Bone marrow (tissue), 2 donors: ENCODE data around the gene DYNC1I2.

Experiments used
- DNase-seq, 2 donors: peaks; one replicate each; lab custom pipeline; 2025; lab: John Stamatoyannopoulos, UW

Gene DYNC1I2

DNA sequence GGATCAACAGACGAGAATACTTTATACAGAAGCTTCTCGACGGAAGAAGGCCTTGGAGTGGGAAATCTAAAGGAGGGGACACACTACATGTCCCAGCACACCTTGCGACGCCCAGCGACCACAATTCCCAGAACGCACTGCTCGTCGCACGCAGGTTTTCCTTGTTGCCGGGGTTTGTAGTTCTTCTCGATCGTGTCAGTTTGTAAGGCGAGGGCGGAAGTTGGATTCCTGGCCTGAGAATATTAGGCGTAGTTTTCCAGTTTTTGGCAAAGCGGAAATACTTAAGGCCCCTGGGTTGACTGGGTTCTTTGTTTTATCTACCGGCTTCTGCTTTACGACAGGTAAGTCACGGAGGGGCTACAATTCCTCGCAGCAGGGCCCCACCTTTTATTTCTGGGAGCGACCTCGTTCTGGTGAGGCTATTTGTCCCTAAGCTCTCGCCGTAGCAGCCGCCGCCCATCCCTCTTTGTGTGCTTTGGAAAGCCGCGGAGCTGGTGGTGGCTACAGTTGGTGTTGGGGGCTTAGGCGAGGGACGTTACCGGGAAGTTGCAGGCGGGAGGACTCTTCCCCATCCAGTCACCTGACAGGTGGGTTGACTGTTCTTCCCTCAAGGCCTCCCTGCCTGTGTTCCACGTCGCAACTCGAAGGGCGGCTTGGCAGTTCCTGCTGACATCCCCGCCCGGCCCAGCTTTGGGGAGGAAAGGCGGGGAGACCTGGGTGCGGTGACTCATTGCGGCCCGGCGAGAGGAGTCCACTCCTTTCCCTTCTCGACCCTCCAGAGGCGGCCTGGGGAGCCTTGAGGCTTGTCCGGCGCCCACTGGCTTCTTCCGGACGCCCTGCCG is at the start of gene DYNC1I2:
Gene DYNC1I2, plus strand, starts transcription at position 183 of the 842 bp plus-strand sequence. CDS start 2,687 bp downstream, outside the sequence.
- peak; percentile 75 to 88 for DNase-seq

- DNase-seq, result no peak
Measured at GRCh38 chr2:171651667-171652415, 35.4 kb upstream of the DYNC1I2 start.

DNA sequence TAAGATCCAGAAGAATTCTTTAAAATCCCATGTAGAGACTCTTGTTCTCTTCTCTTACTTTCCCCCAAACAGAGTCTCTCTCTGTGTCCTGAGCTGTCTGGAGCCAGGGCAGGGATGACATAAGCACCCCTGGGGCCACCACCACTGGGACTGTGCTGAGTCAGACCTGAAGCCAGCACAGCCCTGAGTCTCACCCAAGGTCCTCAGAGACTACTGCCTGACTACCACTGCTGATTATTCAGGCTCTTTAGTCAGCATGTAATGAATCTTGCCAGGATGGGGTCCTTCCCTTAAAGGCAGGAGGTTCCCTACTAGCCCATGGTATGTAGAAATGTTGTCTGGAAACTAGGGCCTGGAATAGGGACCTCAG is 34.9 kb upstream of the DYNC1I2 start:
- DNase-seq, result no peak

DNA sequence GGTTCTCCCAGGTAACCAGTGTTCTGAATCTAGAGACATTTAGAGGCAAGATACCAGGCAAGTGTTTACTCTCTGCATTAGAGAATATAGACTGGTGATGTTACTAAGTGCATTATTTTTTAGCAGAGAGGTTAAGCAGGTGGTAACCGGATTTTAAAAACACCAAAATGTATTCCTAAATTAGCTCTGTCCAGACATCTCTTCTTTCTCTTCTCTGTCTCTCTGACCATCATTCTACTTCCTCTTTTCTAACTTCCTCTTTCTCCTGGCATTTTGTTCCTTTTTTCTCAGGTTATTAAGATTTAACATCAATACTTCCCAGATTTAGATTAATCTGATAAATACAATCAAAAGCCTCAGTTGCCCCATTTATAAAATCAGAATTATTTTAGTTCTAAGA is 31.7 kb upstream of the DYNC1I2 start:
- DNase-seq, result peak in 1 of 2 donors; percentile 65

- no peak for DNase-seq
Measured at GRCh38 chr2:171667041-171667440, 20.2 kb upstream of the DYNC1I2 start.

DNA sequence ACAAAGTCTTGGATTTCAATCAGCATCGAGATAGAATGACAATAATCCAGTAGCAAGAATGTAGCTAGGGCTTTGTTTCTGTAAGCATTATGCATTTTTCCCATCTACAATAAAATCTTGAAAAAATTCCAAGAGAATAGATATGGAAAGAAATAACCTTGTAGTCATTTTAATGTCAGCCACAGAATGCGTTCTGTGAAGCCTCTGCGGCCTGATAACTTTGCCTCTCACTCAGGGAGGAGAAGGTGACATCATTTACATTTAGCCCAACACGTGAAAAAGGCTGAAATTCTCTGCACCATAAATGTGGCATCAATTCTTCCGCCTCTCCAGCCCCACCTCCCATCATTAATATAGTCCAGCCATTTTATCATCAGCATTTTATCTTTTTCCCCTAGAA is 19.1 kb upstream of the DYNC1I2 start:
- DNase-seq, result no peak

DNA sequence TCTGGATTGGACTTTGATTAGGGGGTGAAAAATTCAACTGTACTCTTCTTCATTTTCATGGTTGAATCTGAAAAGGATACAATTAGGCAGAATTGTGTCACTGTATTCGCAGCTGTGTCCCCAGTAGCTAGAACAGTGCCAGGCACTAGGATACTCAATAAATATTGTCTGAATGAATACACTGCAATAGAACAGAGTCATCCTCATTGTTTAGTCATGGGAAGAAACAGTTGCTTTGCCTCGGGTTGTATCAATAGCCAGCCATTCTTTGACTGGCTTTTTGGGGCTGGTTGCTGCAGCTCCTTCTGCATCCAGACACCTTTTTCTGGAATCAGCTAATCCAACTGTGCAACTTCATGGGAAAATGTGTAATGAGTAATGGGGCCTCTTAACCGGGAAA is 18.1 kb upstream of the DYNC1I2 start:
- DNase-seq, result no peak

GRCh38 chr2:171670655-171671054 is 16.6 kb upstream of the DYNC1I2 start:
- no peak for DNase-seq

DNA sequence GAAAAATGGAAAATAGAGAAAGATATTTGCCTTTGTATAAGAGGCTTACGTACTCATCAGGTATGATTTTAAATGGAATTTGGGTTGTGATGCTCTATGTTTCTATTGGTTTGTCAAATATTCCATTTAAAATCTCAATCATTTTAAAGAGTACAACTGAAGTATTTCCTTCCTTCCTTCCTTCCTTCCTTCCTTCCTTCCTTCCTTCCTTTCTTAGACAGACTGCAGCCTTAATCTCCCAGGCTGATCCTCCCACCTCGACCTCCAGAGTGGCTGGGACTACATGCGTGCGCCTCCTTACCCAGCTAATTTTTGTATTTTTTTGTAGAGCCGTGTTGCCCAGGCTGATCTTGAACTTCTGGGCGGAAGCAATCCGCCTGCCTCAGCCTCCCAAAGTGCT is 15.4 kb upstream of the DYNC1I2 start:
- DNase-seq, result no peak

- no peak for DNase-seq
Measured at GRCh38 chr2:171673905-171674304, 13.4 kb upstream of the DYNC1I2 start.

DNA sequence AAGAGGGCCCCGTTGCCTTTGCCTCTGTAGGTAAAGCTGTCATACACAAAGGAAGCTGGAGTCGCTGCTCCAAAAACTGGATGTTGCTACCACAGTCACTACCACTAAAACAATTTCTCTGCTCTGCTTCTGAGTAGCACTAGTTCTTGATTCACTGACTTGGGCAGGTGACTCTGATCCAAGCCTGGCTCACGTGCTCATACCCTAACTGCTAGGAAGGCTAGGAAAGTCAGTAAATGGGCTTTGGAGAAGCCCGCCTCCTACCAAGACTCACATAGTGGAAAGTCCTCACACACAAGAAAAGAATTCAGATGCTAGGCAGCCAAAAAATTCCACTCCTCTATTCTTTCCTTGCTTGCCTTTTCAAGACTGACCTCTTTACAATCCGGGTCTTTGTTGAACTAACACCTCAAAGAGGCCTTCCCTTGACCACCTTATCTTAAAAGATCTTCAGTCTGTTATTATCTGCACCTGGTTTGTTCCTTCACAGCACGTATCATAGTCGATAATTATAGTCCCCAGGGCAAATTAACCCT is 11.4 kb upstream of the DYNC1I2 start:
- no peak for DNase-seq

- no peak for DNase-seq
Measured at GRCh38 chr2:171678619-171679018, 8.7 kb upstream of the DYNC1I2 start.

- no peak for DNase-seq
Measured at GRCh38 chr2:171688129-171688465, 828 bp downstream of the DYNC1I2 start.

DNA sequence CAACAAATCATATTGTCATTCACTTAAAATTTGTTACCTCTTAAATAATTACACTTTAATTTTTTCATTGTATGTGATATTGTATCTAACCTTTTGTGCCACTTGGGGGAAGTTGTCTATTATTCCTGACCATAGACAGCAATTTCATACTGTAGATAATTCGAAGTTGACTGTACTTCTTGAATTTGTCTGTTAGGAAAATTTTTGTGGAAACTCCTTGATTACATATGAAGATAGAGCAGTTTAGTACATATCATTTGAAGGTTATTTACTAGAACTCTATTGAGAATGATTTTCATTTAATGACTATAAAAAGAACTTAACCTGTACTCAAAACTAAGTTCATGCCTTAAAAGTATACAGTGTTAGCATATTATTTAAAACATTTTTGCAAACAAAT is 5.1 kb downstream of the DYNC1I2 start:
- DNase-seq, result no peak

GRCh38 chr2:171702781-171703556 is 15.7 kb downstream of the DYNC1I2 start:
- DNase-seq, result no peak

DNA sequence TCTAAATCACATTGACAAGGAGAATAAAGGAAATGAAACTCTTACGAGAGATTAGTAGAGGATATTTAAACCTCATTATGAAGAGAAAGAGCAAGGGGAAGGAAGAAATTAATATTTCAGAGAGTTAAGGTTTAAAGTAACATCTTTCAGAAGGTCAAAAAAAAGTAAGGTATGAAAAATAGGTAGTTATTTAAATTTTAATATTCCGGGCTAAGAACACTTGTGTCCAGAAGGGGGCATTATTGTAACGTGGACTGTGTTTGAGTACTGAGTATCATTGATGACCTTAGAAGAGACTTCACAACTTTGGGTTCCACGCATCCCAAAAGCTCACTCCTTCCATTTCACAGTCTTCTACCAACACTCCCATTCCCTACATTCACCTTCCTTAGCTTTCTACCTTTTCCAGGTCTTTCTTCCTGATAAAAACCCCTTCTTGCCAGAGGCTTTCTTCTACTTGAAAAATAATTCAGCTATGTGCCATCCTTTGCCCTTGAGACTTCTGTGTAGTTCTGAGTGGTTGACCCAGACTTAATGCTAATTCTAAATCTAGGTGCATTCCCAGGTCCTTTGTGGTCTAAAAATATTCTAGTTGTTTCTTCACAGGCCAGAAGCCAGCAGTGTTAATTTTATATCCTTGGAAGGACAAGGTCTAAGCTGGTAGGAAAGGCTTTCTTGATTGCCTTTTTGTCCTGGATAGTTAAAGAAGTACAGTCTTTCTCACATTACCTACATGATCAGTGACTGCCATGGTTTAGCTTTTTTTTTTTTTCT is 16.5 kb downstream of the DYNC1I2 start:
- peak in 1 of 2 donors; percentile 37 for DNase-seq

DNA sequence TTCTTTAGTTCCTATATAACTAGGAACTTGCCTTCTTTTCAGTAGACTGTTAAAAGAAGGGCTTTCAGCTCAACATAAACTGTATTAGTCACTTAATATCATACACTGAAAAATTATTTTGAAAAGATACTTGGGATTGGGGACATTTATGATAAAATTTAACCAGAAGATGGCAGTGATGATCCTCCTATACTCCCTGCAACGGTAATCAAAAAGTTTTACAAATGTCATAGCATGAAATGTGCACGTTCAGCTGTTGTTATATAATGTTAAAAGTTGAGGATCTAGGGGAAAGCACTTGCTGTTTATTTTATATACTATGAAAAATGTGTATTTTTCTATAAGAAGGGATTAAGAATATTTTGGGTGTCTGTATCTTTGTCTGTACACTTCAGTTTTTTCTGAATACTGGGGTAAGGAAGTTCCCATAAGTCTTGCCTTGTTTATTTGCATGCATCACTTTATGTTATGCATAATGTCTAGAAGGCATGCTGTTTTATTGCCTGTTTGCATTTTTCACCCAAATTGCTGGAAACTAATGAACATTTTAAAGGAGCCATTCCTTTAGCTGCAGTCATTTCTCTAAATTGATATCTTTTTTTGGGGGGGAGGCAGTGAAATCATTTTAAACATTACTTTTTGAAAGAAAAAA is 19.0 kb downstream of the DYNC1I2 start:
- peak in 1 of 2 donors; percentile 38 for DNase-seq

DNA sequence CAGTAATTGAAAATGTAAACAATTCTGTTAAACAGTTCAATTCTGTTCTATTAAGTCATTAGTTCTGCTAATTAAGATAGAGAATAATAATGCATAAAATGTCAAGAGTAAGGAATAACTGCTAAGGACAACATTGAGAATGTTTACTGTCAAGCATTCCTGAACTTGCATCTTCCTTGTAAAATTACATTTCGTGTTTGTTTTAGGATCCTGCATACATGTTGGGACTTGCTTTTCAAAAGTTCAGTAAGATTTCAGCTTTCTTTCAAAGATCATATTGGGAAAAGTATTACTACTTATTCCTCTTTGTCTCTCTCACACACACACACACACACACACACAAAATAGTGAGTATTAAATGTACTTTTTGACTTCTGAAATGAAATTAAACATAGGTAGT is 20.5 kb downstream of the DYNC1I2 start:
- no peak for DNase-seq

DNA sequence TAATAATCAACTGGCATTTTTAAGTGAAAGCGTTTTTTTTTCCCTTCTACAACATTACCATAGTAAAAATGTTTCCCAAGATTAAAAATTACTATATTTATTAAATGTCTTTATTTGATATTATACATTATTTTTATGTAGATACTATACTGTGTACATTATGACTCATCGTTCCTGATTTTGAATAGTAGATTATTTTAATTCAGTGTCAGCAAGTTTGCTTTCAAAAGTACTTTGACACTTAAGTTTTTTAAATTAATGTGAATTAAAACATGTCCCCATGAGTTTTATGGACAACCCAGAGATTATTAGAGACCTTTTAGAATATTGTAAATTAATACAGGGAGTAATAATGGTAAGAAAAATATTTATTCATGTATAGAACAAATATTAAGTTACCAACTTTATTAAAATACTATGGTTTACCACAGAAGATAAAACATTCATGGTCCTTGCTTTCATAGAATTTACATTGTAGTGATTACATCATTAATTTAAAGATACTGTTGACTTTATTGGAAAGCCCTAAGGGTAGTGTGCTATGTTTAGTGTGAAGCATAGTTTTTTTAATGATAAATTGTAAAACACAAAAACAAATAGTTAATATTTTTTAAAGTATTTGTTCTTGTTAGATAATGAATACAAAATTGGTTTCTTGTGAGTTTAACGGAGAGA is 21.9 kb downstream of the DYNC1I2 start:
- no peak for DNase-seq

- DNase-seq, result no peak
Measured at GRCh38 chr2:171711351-171711750, 24.1 kb downstream of the DYNC1I2 start.
